Smooth muscle cell (in vitro differentiated cells): ENCODE results near the gene FAM151B. TPM values are rescaled to one million over a fixed set of nuclear protein-coding genes. Genes with fewer than 3 reads are reported as not detected.

Experiments used
- DNase-seq: peaks from one replicate; lab custom pipeline; 2025; ENCODE audit not compliant: unreplicated experiment; lab: John Stamatoyannopoulos, UW
- H2AFZ ChIP-seq: fragments of 200-600 bp; sonication (generic); 2 replicates; pipeline ENCODE4 v1.6.0; 2016; ENCODE audit warnings: antibody characterized with exemption, low read depth, mild to moderate bottlenecking
- H3F3A ChIP-seq: fragments of 200-600 bp; sonication (generic); 2 replicates; pipeline ENCODE4 v1.6.0; 2017; ENCODE audit warnings: antibody characterized with exemption, low read depth
- H3K27ac ChIP-seq: fragments of 200-600 bp; sonication (generic); 2 replicates; pipeline ENCODE4 v1.5.1; 2016; ENCODE audit warnings: low read depth, mild to moderate bottlenecking
- H3K27me3 ChIP-seq: fragments of 200-600 bp; sonication (generic); 2 replicates; pipeline ENCODE4 v1.6.1; 2016; ENCODE audit warnings: low read depth, mild to moderate bottlenecking
- H3K36me3 ChIP-seq: fragments of 200-600 bp; sonication (generic); 2 replicates; pipeline ENCODE4 v1.5.1; 2016; ENCODE audit warnings: low read depth
- H3K4me1 ChIP-seq: fragments of 200-600 bp; sonication (generic); 2 replicates; pipeline ENCODE4 v1.5.1; 2016; ENCODE audit warnings: low read depth
- H3K4me2 ChIP-seq: fragments of 200-600 bp; sonication (generic); 2 replicates; pipeline ENCODE4 v1.6.0; 2016; ENCODE audit warnings: mild to moderate bottlenecking
- H3K4me3 ChIP-seq: fragments of 200-600 bp; sonication (generic); 2 replicates; pipeline ENCODE4 v1.5.1; 2016; ENCODE audit warnings: mild to moderate bottlenecking
- H3K79me2 ChIP-seq: fragments of 200-600 bp; sonication (generic); 2 replicates; pipeline ENCODE4 v1.6.0; 2016; ENCODE audit warnings: low read depth, mild to moderate bottlenecking
- H3K9ac ChIP-seq: fragments of 200-600 bp; sonication (generic); 2 replicates; pipeline ENCODE4 v1.6.0; 2016; ENCODE audit warnings: low read depth
- H3K9me3 ChIP-seq: fragments of 200-600 bp; sonication (generic); replicated peaks from 2 replicates; pipeline ENCODE4 v1.5.1; 2016; ENCODE audit warnings: low read depth
- H4K20me1 ChIP-seq: fragments of 200-600 bp; sonication (generic); 2 replicates; pipeline ENCODE4 v1.6.0; 2016; ENCODE audit warnings: low read depth
- WGBS: methylation state at CpG from one replicate; pipeline ENCODE4 v1.1.7; 2016; ENCODE audit warnings: low lambda C conversion rate; 5-methylcytosine and 5-hydroxymethylcytosine counted together
- polyA plus RNA-seq: library from polyadenylated mRNA; unstranded; fragments of >200 nt; fragmentation: Nextera tagmentation; extraction: Ambion mirVana; gene quantifications from 2 replicates; pipeline ENCODE4 v1.2.1, GENCODE V29; 2016
- total RNA-seq: library from RNA; depleted of rRNA; stranded (reverse); fragments of >200 nt; gene quantifications from 2 replicates; pipeline ENCODE4 v1.2.3, GENCODE V29; 2014
- TF ChIP-seq, protein P1 (sequence below): fragments of 200-600 bp; sonication (generic); IDR thresholded peaks from 2 replicates; pipeline ENCODE4 v1.5.1; 2017; ENCODE audit warnings: borderline replicate concordance, mild to moderate bottlenecking, antibody characterized with exemption; ENCODE audit not compliant: insufficient read depth, poor library complexity, severe bottlenecking

Gene FAM151B
- total and polyA plus RNA-seq, 2 experiments from 2014 or later, result 3.7 to 6.2 TPM

DNA sequence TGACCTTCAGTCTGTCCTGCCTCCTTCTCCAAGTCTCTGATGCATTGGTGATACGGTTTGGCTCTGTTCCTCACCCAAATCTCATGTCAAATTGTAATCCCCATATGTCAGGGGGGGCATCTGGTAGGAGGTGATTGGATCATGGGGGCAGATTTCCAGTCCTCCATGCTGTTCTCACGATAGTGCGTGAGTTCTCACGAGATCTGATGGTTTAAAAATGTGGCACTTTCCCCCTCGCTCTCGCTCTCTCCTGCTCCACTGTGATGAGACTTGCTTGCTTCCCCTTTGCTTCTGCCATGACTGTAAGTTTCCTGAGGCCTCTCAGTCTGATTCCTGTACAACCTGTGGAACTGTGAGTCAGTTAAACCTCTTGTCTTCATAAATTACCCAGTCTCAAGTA, 96.9 kb downstream of the FAM151B start:
- WGBS, result 95% methylated on average over 6 of the region's 6 CpGs
- Histone ChIP-seq H3K27ac (no peak overlapping the region), H3K4me3 (no peak overlapping the region), H3K9ac (no peak overlapping the region), H4K20me1 (no peaks in the 10 kb centered on the region), H3K36me3 (no peaks in the 10 kb centered on the region), H2AFZ (no peak overlapping the region), H3K27me3 (peaks cover 1% of the 10 kb centered on the region), H3F3A (no peaks in the 10 kb centered on the region), H3K4me2 (no peak overlapping the region), H3K79me2 (no peaks in the 10 kb centered on the region), H3K9me3 (no peaks in the 10 kb centered on the region), H3K4me1 (no peaks in the 10 kb centered on the region)
- TF ChIP-seq, protein P1, sequence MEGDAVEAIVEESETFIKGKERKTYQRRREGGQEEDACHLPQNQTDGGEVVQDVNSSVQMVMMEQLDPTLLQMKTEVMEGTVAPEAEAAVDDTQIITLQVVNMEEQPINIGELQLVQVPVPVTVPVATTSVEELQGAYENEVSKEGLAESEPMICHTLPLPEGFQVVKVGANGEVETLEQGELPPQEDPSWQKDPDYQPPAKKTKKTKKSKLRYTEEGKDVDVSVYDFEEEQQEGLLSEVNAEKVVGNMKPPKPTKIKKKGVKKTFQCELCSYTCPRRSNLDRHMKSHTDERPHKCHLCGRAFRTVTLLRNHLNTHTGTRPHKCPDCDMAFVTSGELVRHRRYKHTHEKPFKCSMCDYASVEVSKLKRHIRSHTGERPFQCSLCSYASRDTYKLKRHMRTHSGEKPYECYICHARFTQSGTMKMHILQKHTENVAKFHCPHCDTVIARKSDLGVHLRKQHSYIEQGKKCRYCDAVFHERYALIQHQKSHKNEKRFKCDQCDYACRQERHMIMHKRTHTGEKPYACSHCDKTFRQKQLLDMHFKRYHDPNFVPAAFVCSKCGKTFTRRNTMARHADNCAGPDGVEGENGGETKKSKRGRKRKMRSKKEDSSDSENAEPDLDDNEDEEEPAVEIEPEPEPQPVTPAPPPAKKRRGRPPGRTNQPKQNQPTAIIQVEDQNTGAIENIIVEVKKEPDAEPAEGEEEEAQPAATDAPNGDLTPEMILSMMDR, result no peak
- no peak for DNase-seq

DNA sequence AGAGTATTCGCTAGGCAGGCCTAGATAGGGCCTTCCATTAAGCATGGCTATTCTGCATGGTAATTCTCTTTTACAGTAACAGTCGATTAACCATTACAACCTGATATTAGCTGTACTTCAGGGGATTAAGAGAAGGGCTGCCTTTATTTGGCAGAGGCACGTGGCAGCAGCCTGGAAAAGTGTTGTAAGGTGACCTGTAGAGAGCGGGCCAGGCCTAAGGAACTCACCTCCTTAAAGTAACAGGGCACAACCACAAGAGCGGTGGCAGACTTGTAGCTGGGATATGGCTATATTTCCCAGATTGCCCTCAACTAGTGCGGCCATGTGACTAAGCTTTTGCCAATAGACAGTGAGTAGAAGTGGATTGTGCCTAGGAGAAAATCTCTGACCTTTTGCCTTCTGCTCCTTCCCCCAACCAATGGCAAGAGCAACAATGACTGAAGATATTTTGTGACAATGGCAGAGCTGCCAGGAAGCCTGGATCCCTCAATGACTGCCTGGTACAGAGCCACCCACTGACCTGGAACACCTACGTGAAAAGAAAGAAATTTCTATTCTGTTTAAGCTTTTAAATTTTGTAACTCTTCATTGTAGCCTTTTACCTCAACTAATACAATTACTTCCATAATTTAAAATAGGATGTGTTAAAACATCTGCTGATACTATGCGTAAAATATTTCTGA, 101.1 kb downstream of the FAM151B start:
- WGBS, result 89% methylated on average over 8 of the region's 8 CpGs
- TF ChIP-seq, protein P1, result no peak

DNA sequence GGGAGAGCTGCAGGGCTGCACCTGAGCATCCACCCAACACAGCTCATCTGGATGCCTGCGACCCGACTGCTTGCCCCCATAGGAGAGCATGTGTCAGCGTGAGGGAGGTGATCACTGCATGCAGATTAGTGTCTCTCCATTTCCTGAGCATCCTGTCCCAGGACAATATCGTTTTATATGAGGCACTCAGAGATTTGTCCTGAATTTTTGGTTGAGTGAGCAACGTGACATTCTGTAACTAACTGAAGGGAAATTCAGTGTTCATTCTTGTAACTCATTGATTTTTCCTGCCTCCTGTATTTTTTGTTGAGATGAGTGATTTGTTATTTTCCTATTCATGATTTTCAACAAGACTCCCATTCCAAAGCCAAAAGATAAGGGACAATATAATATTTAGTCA, 102.9 kb downstream of the FAM151B start:
- H3K79me2 ChIP-seq, result no peaks in the 10 kb centered on the region
- no peaks in the 10 kb centered on the region for H3K27me3 ChIP-seq
- no peaks in the 10 kb centered on the region for H3K36me3 ChIP-seq
- H2AFZ ChIP-seq, result no peak overlapping the region
- H3K27ac ChIP-seq, result no peak overlapping the region
- TF ChIP-seq, protein P1, result no peak
- no peaks in the 10 kb centered on the region for H3F3A ChIP-seq
- H3K9me3 ChIP-seq, result no peaks in the 10 kb centered on the region
- H3K4me2 ChIP-seq, result no peak overlapping the region
- no peaks in the 10 kb centered on the region for H3K4me1 ChIP-seq
- WGBS, result 89% methylated on average over 5 of the region's 5 CpGs
- H3K9ac ChIP-seq, result no peak overlapping the region
- H4K20me1 ChIP-seq, result no peaks in the 10 kb centered on the region
- H3K4me3 ChIP-seq, result no peak overlapping the region
- no peak for DNase-seq

More for the DNA sequence above, 101.1 kb downstream of the FAM151B start:
- H3K36me3 ChIP-seq, result no peaks in the 10 kb centered on the region
- no peak for DNase-seq
- H3K9ac ChIP-seq, result no peak overlapping the region
- no peak overlapping the region for H3K27ac ChIP-seq
- H3K27me3 ChIP-seq, result no peaks in the 10 kb centered on the region
- no peaks in the 10 kb centered on the region for H3K4me1 ChIP-seq
- H3K4me3 ChIP-seq, result no peak overlapping the region
- H4K20me1 ChIP-seq, result no peaks in the 10 kb centered on the region
- H3K9me3 ChIP-seq, result no peaks in the 10 kb centered on the region
- H3K4me2 ChIP-seq, result no peak overlapping the region
- no peak overlapping the region for H2AFZ ChIP-seq
- H3F3A ChIP-seq, result no peaks in the 10 kb centered on the region
- H3K79me2 ChIP-seq, result no peaks in the 10 kb centered on the region

DNA sequence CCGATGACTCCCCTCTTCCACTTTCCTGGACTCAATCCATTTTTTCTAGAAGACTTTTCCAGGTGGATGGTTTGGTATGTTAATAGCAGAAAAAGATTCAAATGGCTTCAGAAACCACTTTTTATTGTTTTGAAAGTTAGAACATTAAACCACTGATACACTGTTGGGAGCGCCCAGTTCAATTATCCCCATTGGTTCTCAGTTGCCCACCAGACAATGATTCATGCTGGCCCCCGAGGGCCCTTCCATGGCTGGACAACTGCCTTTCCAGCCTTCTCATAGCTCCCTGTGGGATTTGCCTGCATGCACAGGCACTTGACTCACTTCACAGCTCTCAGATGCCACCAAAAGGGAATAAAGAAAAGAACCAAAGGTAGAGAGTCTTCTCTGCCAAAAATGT, 103.5 kb downstream of the FAM151B start:
- Histone ChIP-seq H3K79me2 (no peaks in the 10 kb centered on the region), H3K9me3 (no peaks in the 10 kb centered on the region), H3K27ac (no peak overlapping the region), H3K4me2 (no peak overlapping the region), H3K36me3 (no peaks in the 10 kb centered on the region), H2AFZ (no peak overlapping the region), H3K9ac (no peak overlapping the region), H3F3A (no peaks in the 10 kb centered on the region), H3K27me3 (no peaks in the 10 kb centered on the region), H4K20me1 (no peaks in the 10 kb centered on the region), H3K4me3 (no peak overlapping the region), H3K4me1 (no peaks in the 10 kb centered on the region)
- WGBS, result 89% methylated on average over 3 of the region's 3 CpGs
- no peak for DNase-seq
- TF ChIP-seq, protein P1, result no peak
